ENCODE measurements around the gene PSMD5.

DNA sequence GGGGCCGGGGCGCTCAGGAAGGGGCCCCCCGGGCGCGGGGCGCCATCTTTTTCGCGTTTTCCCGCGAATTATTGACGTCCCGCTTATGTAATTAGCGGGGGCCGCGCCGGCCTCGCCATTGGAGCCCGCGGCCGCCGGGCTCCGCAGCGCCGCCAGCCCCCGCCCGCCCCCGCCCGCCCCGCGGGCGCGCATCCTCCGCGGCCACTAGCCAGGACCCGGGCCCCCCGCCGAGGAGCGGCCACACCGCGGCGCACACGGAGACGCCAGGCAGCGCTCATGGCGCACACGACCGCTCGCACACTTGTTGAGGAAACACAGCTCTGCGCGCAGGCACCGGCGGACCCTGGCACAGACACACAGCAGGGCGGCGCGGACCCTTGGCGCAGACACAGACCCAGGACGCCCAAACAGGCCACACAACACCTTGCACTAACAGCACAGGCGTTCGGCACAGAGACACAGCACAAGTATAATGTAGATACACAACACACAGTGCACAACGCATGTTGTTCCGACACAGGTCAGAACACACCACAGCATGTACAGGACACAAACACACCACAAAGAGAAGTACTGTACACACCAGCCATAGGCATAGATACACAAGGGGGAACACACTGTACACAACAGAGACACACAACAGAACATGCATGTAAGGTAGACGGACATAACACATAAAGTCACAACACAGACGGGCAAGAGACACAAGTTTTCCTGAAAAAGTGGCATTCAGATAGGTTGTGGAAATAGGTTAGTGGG is 34.7 kb upstream of the PSMD5 start:
- TF ChIP-seq, protein P1, sequence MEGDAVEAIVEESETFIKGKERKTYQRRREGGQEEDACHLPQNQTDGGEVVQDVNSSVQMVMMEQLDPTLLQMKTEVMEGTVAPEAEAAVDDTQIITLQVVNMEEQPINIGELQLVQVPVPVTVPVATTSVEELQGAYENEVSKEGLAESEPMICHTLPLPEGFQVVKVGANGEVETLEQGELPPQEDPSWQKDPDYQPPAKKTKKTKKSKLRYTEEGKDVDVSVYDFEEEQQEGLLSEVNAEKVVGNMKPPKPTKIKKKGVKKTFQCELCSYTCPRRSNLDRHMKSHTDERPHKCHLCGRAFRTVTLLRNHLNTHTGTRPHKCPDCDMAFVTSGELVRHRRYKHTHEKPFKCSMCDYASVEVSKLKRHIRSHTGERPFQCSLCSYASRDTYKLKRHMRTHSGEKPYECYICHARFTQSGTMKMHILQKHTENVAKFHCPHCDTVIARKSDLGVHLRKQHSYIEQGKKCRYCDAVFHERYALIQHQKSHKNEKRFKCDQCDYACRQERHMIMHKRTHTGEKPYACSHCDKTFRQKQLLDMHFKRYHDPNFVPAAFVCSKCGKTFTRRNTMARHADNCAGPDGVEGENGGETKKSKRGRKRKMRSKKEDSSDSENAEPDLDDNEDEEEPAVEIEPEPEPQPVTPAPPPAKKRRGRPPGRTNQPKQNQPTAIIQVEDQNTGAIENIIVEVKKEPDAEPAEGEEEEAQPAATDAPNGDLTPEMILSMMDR (IDR thresholded peaks at IDR 0.05), result peak in 5 of 12 donors; percentile 5 to 33 (median 13)
- no peak for TF ChIP-seq POLR2A (IDR thresholded peaks at IDR 0.05)

All from heart left ventricle (tissue), 13 donors.